ENCODE measurements around the gene MT1F. TPM values are rescaled to one million over a fixed set of nuclear protein-coding genes. Genes with fewer than 3 reads are reported as not detected.

MT1F gene
- polyA plus RNA-seq, 1 donor (not counting 4 experiments of a cell fraction or from before 2014, with no cell fraction given): 2.3 TPM

DNA sequence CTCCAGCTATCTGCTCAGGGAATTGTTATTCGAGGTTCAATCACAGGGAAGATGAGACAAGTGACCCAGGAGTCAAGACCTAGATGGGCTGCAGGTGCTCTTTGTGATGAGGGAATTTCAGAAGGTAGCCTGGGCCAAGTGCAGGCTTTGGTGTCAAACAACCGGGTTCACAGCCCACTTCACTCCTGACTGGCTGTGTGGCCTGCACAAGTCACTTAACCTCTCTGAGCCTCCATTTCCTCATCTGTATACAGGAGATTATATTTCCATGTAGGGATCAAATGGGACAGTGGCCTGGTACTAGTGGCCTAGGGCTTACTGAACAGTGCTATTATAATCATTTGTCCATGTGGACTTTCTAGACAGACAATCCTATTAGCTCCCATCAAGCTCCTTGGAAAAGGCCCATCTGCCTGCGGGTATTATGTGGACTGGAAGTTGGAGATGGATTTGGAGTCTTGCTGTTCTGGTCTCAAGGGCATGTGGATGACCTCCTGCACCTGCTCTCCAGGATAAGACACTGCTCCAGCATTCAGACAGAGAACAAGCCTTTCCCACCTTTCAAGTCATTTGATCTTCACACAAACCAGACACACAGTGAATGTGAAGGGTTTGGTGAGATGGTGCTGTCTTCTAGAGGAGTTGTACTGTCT lies 21.4 kb downstream of the MT1F start:
- H3K9me1 ChIP-seq (ENCODE audit: control insufficient read depth, extremely low read depth, insufficient read depth, low read length): no peaks in the 10 kb centered on the region
- peaks cover 25% of the 10 kb centered on the region for H3K4me1 ChIP-seq (ENCODE audit: control insufficient read depth, extremely low read depth, insufficient read depth, low read length)
- H3K27ac ChIP-seq (ENCODE audit: control insufficient read depth, insufficient read depth, low read length): no peak overlapping the region
- H3K4me3 ChIP-seq (ENCODE audit: control insufficient read depth in 2 of 3, extremely low read depth in 1 of 3, insufficient read depth in 2 of 3, low read depth in 1 of 3, low read length in 3 of 3): no peak overlapping the region
- no peaks in the 10 kb centered on the region for H3K9me3 ChIP-seq (ENCODE audit: control insufficient read depth, low read depth, low read length)
- dilution Hi-C loops (cut with MboI; ENCODE audit: extremely low pct_ligation_motif_present, low sequenced_read_pairs): no loop called here
- no peak overlapping the region for H2AFZ ChIP-seq (ENCODE audit: control insufficient read depth, low read length)
- H4K20me1 ChIP-seq (ENCODE audit: control insufficient read depth, extremely low read depth, insufficient read depth, low read length): no peaks in the 10 kb centered on the region
- no peak overlapping the region for H3K9ac ChIP-seq (ENCODE audit: control insufficient read depth, extremely low read depth, insufficient read depth, low read length)
- FAIRE-seq (no peak), DNase-seq (ENCODE audit: low read depth, low spot score) (no peak)
- H3K79me2 ChIP-seq (ENCODE audit: control insufficient read depth, insufficient read depth, low read length): peaks cover 4% of the 10 kb centered on the region
- H3K4me2 ChIP-seq (ENCODE audit: control insufficient read depth, extremely low read depth, insufficient read depth, low read depth, low read length): no peak overlapping the region
- TF ChIP-seq EZH2 (IDR thresholded peaks at IDR 0.05; ENCODE audit: low read length): no peak
- TF ChIP-seq, protein P1, sequence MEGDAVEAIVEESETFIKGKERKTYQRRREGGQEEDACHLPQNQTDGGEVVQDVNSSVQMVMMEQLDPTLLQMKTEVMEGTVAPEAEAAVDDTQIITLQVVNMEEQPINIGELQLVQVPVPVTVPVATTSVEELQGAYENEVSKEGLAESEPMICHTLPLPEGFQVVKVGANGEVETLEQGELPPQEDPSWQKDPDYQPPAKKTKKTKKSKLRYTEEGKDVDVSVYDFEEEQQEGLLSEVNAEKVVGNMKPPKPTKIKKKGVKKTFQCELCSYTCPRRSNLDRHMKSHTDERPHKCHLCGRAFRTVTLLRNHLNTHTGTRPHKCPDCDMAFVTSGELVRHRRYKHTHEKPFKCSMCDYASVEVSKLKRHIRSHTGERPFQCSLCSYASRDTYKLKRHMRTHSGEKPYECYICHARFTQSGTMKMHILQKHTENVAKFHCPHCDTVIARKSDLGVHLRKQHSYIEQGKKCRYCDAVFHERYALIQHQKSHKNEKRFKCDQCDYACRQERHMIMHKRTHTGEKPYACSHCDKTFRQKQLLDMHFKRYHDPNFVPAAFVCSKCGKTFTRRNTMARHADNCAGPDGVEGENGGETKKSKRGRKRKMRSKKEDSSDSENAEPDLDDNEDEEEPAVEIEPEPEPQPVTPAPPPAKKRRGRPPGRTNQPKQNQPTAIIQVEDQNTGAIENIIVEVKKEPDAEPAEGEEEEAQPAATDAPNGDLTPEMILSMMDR (optimal IDR thresholded peaks at IDR 0.05 in 1 of 3, IDR thresholded peaks at IDR 0.05 in 1 of 3, conservative IDR thresholded peaks at IDR 0.05 in 1 of 3; ENCODE audit: extremely low read depth in 1 of 3, insufficient read depth in 2 of 3, low read length in 3 of 3): no peak
- H3K27me3 ChIP-seq (ENCODE audit: control insufficient read depth, extremely low read depth, insufficient read depth, low read length): no peaks in the 10 kb centered on the region
- H3K36me3 ChIP-seq (ENCODE audit: control insufficient read depth in 2 of 2, extremely low read depth in 1 of 2, insufficient read depth in 2 of 2, low read length in 2 of 2): peaks cover 0 to 2% of the 10 kb centered on the region in 2 experiments

DNA sequence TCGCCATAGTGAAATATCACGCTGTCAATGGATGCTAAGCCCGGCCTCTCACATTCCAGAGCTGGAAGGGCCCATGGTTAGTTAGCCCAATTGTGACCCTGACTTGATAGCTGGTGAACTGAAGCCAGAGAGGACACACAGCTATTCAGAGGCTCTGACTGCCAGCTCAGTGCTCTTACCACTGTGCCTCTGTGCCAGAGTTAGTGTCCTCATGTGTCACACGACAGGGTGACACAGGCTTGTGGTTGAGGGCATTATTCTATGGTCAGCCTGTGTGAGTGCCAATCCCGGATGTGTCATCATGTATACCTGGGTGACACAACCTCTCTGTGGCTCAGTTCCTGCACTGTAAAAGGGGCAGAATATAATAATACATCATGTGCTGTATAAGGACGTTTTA lies 22.1 kb downstream of the MT1F start:
- Histone ChIP-seq H3K4me3 (ENCODE audit: control insufficient read depth in 2 of 3, extremely low read depth in 1 of 3, insufficient read depth in 2 of 3, low read depth in 1 of 3, low read length in 3 of 3) (no peak overlapping the region), H3K36me3 (ENCODE audit: control insufficient read depth in 2 of 2, extremely low read depth in 1 of 2, insufficient read depth in 2 of 2, low read length in 2 of 2) (peaks cover 0 to 3% of the 10 kb centered on the region in 2 experiments), H3K9ac (ENCODE audit: control insufficient read depth, extremely low read depth, insufficient read depth, low read length) (no peak overlapping the region), H4K20me1 (ENCODE audit: control insufficient read depth, extremely low read depth, insufficient read depth, low read length) (no peaks in the 10 kb centered on the region), H3K9me3 (ENCODE audit: control insufficient read depth, low read depth, low read length) (no peaks in the 10 kb centered on the region), H3K79me2 (ENCODE audit: control insufficient read depth, insufficient read depth, low read length) (peaks cover 4% of the 10 kb centered on the region), H3K4me2 (ENCODE audit: control insufficient read depth, extremely low read depth, insufficient read depth, low read depth, low read length) (no peak overlapping the region), H3K27me3 (ENCODE audit: control insufficient read depth, extremely low read depth, insufficient read depth, low read length) (no peaks in the 10 kb centered on the region), H2AFZ (ENCODE audit: control insufficient read depth, low read length) (no peak overlapping the region), H3K27ac (ENCODE audit: control insufficient read depth, insufficient read depth, low read length) (no peak overlapping the region), H3K9me1 (ENCODE audit: control insufficient read depth, extremely low read depth, insufficient read depth, low read length) (no peaks in the 10 kb centered on the region), H3K4me1 (ENCODE audit: control insufficient read depth, extremely low read depth, insufficient read depth, low read length) (peaks cover 30% of the 10 kb centered on the region)
- dilution Hi-C loops (cut with MboI; ENCODE audit: extremely low pct_ligation_motif_present, low sequenced_read_pairs): no loop called here
- FAIRE-seq (no peak), DNase-seq (ENCODE audit: low read depth, low spot score) (no peak)
- TF ChIP-seq, protein P1 (optimal IDR thresholded peaks at IDR 0.05 in 1 of 3, IDR thresholded peaks at IDR 0.05 in 1 of 3, conservative IDR thresholded peaks at IDR 0.05 in 1 of 3; ENCODE audit: extremely low read depth in 1 of 3, insufficient read depth in 2 of 3, low read length in 3 of 3): no peak
- TF ChIP-seq EZH2 (IDR thresholded peaks at IDR 0.05; ENCODE audit: low read length): no peak
